ENCODE measurements around the gene MXD3.

DNA sequence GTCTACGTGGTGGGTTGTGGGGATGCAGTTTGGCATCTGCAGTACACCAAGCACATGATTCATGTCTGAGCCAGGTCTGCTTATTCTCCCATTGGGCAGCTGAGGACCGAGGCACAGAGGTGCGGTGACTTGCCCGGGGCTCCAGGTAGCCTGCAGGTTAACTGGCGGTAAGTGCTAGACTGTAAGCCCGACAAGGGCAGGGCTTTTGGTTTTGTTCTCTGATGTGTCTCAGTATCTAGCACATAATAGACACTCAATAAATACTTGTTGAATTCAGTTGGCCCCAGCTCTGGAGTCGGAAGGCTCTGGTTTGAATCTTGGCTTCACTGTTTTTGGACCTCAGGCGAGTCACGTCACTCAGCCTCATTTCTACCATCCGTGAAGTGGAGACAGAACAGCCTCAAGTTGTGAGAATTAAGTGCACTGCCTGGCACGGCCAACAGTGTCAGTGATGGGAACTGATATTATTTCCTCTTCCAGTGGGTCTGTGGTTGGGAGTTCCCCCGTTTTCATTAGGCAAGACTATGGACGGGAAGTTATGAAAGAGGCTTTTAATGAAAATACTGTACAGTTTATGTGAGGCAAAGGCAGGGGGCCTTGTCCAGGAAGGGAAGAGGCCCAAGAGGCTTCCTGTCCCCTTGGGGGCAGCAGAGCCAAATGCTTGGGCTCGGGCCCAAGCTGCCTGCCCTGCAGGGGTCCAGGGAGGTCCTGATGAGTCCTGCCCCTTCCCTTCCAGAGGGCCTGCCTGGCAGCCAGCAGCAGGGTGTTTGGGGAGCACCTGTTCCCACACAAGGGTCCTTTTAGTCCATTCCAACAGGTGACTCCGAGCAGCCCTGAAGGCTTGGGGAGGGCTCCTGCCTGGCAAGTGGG is 4.8 kb downstream of the MXD3 start:
- peak in 1 of 3 donors; percentile 30 for TF ChIP-seq POLR2AphosphoS5 (IDR thresholded peaks at IDR 0.05)
- TF ChIP-seq, protein P1, sequence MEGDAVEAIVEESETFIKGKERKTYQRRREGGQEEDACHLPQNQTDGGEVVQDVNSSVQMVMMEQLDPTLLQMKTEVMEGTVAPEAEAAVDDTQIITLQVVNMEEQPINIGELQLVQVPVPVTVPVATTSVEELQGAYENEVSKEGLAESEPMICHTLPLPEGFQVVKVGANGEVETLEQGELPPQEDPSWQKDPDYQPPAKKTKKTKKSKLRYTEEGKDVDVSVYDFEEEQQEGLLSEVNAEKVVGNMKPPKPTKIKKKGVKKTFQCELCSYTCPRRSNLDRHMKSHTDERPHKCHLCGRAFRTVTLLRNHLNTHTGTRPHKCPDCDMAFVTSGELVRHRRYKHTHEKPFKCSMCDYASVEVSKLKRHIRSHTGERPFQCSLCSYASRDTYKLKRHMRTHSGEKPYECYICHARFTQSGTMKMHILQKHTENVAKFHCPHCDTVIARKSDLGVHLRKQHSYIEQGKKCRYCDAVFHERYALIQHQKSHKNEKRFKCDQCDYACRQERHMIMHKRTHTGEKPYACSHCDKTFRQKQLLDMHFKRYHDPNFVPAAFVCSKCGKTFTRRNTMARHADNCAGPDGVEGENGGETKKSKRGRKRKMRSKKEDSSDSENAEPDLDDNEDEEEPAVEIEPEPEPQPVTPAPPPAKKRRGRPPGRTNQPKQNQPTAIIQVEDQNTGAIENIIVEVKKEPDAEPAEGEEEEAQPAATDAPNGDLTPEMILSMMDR (IDR thresholded peaks at IDR 0.05) = no peak

All from breast epithelium (tissue), 3 donors.